Measurements from ENCODE around the gene TPD52L1. TPM values are rescaled to one million over a fixed set of nuclear protein-coding genes. Genes with fewer than 3 reads are reported as not detected.

The TPD52L1 gene
- total and polyA plus RNA-seq, 2 experiments from 2014 or later: 171 to 182 TPM

DNA sequence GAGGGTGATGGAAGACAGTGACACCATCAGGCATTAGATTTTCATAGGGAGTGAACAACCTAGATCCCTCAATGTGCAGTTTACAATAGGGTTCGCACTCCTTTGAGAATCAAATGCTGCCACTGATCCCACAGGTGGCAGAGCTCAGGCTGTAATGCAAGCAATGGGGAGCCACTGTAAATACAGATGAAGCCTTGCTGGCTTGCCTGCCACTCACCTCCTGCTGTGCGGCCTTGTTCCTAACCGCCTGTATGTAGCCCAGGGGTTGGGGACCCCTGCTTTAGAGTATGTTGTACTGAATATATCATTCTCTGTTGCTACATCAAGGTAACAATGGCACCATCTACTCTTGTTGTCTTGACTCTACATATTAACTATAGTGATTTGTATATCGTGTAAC is 37.1 kb downstream of the TPD52L1 start:
- 98% methylated on average over 4 of the region's 4 CpGs for WGBS (ENCODE audit: low lambda C conversion rate, missing lambda C conversion rate)
- TF ChIP-seq, protein P1, sequence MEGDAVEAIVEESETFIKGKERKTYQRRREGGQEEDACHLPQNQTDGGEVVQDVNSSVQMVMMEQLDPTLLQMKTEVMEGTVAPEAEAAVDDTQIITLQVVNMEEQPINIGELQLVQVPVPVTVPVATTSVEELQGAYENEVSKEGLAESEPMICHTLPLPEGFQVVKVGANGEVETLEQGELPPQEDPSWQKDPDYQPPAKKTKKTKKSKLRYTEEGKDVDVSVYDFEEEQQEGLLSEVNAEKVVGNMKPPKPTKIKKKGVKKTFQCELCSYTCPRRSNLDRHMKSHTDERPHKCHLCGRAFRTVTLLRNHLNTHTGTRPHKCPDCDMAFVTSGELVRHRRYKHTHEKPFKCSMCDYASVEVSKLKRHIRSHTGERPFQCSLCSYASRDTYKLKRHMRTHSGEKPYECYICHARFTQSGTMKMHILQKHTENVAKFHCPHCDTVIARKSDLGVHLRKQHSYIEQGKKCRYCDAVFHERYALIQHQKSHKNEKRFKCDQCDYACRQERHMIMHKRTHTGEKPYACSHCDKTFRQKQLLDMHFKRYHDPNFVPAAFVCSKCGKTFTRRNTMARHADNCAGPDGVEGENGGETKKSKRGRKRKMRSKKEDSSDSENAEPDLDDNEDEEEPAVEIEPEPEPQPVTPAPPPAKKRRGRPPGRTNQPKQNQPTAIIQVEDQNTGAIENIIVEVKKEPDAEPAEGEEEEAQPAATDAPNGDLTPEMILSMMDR (IDR thresholded peaks at IDR 0.05; ENCODE audit: poor library complexity): no peak
- no peak for TF ChIP-seq EZH2phosphoT487 (IDR thresholded peaks at IDR 0.05; ENCODE audit: low read depth, severe bottlenecking, unreplicated experiment)
- no peak for TF ChIP-seq EZH2 (IDR thresholded peaks at IDR 0.05; ENCODE audit: borderline replicate concordance)
- no peak overlapping the region for H3K4me2 ChIP-seq

DNA sequence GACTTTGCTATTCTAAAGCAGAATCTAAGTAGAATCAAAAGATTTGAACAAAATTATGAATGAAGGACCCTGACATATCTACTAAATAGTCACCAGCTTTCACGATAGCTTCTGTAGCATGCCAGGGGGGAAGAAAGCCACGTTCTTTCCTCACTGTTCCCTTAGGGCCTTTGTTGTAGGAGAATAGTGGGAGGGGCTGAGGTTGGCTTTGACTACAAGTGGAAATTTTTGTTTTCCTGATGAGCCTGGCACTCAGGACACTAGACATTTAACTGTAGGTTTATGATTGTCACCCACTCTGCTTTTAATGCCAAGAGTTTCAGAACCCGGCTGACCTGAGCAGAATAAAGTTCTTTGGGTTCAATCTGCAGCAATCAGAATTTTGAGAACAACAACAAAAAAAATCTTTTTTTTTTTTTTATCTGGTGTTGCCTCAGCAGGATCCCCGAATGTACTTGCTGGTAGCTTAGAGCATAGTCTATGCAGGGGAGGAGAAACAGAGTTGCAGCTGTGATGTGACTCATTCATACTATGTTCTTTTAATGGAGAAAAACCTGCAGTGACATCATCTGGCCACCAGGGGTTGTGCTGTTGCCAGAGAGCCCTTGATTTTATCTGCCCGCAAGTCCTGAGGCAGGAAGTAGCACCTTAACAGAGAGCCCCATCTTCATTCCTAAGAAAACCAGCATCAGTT is 38.5 kb downstream of the TPD52L1 start:
- no peaks in the 10 kb centered on the region for H3K9me2 ChIP-seq (replicated peaks; ENCODE audit: insufficient read depth)
- DNase-seq (ENCODE audit: low spot score): peak; percentile 81
- no peaks in the 10 kb centered on the region for H3K36me3 ChIP-seq (replicated peaks; ENCODE audit: insufficient read depth, low read depth)
- H3K4me2 ChIP-seq: no peak overlapping the region
- H3K27ac ChIP-seq: no peak overlapping the region
- H3K4me3 ChIP-seq: no peak overlapping the region
- 55% methylated on average over 5 of the region's 5 CpGs for WGBS (ENCODE audit: low lambda C conversion rate, missing lambda C conversion rate)
- no peaks in the 10 kb centered on the region for H3K9me3 ChIP-seq (ENCODE audit: low read depth)
- H3K27me3 ChIP-seq: no peaks in the 10 kb centered on the region
- H3K4me1 ChIP-seq (ENCODE audit: insufficient read depth): peaks cover under 1% of the 10 kb centered on the region
- no peaks in the 10 kb centered on the region for H3K79me2 ChIP-seq
- no peak overlapping the region for H2AFZ ChIP-seq
- TF ChIP-seq EZH2 (IDR thresholded peaks at IDR 0.05; ENCODE audit: borderline replicate concordance) (no peak), EZH2phosphoT487 (IDR thresholded peaks at IDR 0.05; ENCODE audit: low read depth, severe bottlenecking, unreplicated experiment) (no peak)
- TF ChIP-seq, protein P1 (IDR thresholded peaks at IDR 0.05; ENCODE audit: poor library complexity): peak; percentile 61
- no peaks in the 10 kb centered on the region for H4K20me1 ChIP-seq (ENCODE audit: insufficient read depth, poor library complexity, severe bottlenecking)

More for the DNA sequence above, 37.1 kb downstream of the TPD52L1 start:
- Histone ChIP-seq H3K27ac (no peak overlapping the region), H3K9me3 (ENCODE audit: low read depth) (no peaks in the 10 kb centered on the region), H3K27me3 (no peaks in the 10 kb centered on the region), H3K36me3 (replicated peaks; ENCODE audit: insufficient read depth, low read depth) (no peaks in the 10 kb centered on the region), H3K4me1 (ENCODE audit: insufficient read depth) (no peaks in the 10 kb centered on the region), H3K4me3 (no peak overlapping the region), H2AFZ (no peak overlapping the region), H3K79me2 (no peaks in the 10 kb centered on the region), H3K9me2 (replicated peaks; ENCODE audit: insufficient read depth) (no peaks in the 10 kb centered on the region), H4K20me1 (ENCODE audit: insufficient read depth, poor library complexity, severe bottlenecking) (no peaks in the 10 kb centered on the region)
- DNase-seq (ENCODE audit: low spot score): no peak

DNA sequence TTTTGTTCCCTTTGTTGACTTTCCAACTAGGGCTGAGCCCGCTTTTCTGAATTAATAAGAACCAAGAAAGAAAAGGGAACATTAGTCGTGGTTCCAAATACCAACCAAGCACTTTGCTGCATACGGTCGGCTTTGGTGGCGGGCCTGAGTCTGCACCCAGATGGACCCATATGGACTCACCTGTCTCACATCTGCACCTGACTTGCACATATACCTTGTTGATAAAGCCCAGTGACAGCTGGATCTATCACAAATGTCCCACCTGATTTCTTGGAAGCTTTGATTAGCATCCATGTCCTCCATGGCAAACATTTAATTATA is 39.0 kb downstream of the TPD52L1 start:
- no peaks in the 10 kb centered on the region for H4K20me1 ChIP-seq (ENCODE audit: insufficient read depth, poor library complexity, severe bottlenecking)
- TF ChIP-seq EZH2 (IDR thresholded peaks at IDR 0.05; ENCODE audit: borderline replicate concordance) (no peak), EZH2phosphoT487 (IDR thresholded peaks at IDR 0.05; ENCODE audit: low read depth, severe bottlenecking, unreplicated experiment) (no peak)
- TF ChIP-seq, protein P1 (IDR thresholded peaks at IDR 0.05; ENCODE audit: poor library complexity): no peak
- no peak for DNase-seq (ENCODE audit: low spot score)
- H3K9me3 ChIP-seq (ENCODE audit: low read depth): no peaks in the 10 kb centered on the region
- no peaks in the 10 kb centered on the region for H3K9me2 ChIP-seq (replicated peaks; ENCODE audit: insufficient read depth)
- no peaks in the 10 kb centered on the region for H3K36me3 ChIP-seq (replicated peaks; ENCODE audit: insufficient read depth, low read depth)
- WGBS (ENCODE audit: low lambda C conversion rate, missing lambda C conversion rate): 85% methylated on average over 5 of the region's 5 CpGs
- peaks cover 6% of the 10 kb centered on the region for H3K4me1 ChIP-seq (ENCODE audit: insufficient read depth)
- no peak overlapping the region for H2AFZ ChIP-seq
- no peak overlapping the region for H3K4me2 ChIP-seq
- H3K27ac ChIP-seq: no peak overlapping the region
- no peaks in the 10 kb centered on the region for H3K79me2 ChIP-seq
- H3K4me3 ChIP-seq: no peak overlapping the region
- H3K27me3 ChIP-seq: no peaks in the 10 kb centered on the region

Measured in hepatocyte (in vitro differentiated cells).